DMS79 (cell line): Measurements from ENCODE around the gene SORT1.
"Not testable (repeated sequence)": the region's sequence is repeated elsewhere in the genome, so short reads cannot be mapped to it uniquely, and the experiment has no call there.

ENCODE experiments used
- DNase-seq: peaks from one replicate; lab custom pipeline; 2025; lab: John Stamatoyannopoulos, UW

The SORT1 gene

DNA sequence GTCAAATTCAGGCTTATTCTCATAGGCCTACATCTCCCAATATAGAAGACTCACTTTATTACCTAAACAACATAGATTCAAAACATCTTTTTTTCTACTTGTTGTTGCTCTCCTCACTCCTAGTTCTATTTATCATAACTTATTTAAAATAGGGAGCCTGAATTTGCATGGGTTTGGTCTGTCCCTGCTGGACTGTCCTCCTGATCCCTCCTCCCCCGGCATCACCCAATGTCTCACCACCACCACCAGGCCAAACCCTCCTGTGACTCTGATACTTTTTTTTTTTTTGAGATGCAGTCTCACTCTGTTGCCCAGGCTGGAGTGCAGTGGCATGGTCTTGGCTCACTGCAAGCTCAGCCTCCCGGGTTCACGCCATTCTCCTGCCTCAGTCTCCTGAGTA lies 59.1 kb downstream of the SORT1 start:
- DNase-seq = no peak

DNA sequence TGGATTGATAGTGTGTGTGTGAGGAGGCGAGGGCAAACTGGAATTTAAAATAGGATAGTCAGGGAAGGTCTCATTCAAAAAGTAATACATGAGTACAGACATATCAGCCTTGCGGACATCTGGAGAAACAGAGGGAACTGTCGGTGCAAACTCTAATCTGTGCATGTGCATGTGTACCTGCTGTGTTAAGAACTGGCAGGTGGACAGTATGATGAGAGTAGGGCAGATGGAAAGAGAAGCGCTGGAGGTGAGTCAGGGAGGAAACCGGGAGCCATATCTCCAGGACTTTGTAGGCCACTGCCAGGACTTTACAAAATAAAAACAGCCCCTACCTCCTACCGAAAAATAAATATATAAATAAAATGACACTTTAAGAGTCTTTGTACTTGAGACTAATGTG lies 59.6 kb downstream of the SORT1 start:
- DNase-seq = no peak

DNA sequence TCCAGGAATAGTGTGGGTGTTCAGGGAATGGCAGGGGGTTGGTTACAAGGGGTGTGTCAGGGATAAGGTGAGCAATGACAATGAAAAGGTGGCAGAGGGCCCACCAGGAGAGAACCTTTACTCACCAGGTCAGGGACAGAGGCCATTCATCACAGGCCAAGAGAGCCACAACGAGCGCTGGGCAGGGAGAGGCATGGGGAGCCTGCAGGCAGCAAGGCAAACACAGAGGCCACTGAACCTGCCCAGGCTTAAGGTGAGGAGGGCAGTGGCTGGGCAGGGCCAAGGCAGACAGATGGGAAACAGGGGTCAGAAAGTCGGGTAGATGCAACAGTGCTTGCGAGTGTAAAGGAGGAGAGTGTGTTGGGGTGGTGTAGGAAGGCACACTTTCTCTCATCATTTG lies 62.6 kb downstream of the SORT1 start:
- no peak for DNase-seq

DNA sequence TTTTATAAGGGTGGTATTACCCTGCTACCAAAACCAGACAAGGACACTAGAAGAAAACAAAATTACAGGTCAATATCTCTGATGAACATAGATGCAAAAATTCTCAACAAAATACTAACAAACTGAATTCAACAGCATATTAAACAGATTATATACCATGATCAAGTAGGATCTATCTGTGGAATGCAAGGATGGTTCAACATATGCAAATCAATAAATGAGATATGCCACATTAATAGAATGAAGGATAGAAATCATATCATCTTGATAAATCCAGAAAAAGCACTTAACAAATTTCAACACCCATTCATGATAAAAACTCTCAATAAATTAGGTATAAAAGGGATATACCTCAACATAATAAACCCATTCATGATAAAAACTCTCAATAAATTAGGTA lies 66.6 kb downstream of the SORT1 start:
- DNase-seq = no peak

DNA sequence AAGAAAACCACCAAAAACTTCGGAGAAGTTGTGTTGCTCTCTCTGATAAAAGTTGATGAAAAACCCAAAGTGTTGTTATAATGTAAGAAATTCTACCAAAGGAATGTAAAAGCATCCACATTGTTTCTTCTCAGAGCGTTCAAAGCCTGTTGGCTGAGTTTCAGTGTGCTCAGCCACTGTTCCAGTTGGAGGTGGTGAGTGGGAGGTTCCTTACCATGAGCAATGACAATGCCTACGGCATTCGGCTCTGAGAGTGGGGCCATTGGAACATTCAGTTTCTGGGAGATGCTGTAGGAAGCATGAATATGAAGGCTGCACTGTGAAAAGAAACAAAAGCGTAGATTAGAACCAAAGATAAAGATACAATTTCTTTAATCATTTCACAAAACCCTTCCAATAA lies 70.4 kb downstream of the SORT1 start:
- DNase-seq = no peak

DNA sequence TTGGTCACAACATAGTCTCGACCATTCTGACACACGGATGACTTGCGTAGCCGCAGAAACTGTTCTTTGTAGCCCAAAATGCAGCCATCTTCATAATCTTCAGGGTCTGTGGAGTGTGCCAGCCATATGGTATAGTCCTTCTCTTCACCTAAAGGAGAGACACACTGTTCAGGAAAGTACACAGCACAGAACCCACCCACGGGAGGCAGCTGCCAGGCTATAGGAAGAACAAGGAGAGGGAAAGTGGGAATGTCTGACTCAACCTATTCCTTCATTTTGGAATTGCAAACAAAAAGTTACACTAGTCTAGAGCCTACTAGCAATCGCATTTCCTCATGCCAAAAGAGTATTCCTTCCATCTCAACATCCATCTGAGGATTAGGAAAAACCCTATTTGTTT lies 74.7 kb downstream of the SORT1 start:
- no peak for DNase-seq

DNA sequence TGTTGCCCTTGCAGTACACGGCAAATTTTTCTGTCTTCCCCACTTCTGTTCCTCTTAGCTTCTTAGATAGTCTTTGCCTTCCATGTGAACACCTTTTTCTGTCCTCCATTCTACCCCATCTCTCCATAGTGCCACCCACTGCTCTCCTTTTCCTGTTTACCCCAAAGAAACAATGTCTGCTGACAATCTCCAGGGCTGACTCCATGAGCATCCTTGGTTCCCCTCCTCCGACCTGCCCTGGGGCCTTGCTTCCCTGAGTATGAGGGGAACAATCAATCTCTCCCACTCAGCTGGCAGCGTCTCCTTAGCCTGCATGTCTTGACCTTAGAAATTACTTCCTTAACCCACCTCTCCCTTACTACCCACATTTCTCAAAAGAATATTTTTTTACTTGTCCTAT lies 78.6 kb downstream of the SORT1 start:
- DNase-seq = no peak

DNA sequence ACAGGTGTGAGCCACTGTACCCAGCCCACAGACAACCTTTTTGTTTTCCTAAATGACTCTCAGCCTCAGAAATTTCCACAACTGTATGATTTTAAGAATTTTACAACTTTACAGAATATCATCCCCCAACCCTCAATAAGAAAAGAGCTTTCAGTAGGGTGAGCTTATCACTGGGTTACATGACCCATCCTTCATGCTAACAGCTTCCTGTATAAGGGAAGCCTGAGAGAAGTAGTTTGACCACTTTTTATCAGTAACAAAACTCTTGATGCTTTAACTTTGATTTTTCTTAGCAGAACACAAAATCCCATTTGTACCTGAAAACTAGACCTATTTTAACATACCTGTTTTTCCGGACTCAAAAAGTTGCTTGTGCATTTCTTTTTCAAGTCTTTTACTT lies 81.2 kb downstream of the SORT1 start:
- no peak for DNase-seq

DNA sequence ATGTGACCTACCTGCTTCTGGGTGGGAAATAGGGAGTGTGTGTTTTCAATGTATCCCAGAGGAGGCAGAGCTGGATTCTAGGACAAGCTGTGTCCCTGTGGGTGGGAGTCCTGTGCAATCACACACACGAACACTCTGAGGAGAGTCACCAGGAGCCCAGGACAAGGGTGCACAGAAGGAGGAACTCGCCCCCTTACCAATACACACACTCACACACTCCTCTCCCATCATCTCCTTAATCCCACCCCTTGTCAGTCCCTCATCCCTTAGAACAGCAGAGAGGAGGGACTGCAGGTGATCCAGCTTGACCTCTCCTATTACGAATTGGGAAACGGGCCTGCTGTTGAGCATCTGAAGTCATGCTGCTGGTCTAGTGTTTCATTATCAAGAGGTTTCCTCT lies 82.4 kb downstream of the SORT1 start:
- no peak for DNase-seq

DNA sequence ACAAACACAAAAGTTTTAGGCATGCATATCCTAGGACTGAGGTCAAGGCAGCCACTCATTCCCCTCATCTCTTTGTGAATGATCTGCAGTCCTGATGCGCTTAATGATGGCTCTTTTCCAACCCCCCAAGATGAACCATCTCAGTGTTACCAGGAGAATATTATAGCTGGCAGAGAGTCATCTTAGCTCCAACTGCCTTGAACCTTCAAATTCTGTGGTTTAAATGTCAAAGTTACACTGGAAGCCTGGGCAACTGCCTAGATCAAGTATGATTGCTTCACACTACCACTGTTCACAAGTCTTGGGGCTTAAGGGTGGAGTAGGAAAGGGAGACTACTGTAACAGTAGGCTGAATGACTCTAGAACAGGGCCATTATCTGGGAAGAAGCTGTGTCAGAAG lies 82.9 kb downstream of the SORT1 start:
- no peak for DNase-seq

DNA sequence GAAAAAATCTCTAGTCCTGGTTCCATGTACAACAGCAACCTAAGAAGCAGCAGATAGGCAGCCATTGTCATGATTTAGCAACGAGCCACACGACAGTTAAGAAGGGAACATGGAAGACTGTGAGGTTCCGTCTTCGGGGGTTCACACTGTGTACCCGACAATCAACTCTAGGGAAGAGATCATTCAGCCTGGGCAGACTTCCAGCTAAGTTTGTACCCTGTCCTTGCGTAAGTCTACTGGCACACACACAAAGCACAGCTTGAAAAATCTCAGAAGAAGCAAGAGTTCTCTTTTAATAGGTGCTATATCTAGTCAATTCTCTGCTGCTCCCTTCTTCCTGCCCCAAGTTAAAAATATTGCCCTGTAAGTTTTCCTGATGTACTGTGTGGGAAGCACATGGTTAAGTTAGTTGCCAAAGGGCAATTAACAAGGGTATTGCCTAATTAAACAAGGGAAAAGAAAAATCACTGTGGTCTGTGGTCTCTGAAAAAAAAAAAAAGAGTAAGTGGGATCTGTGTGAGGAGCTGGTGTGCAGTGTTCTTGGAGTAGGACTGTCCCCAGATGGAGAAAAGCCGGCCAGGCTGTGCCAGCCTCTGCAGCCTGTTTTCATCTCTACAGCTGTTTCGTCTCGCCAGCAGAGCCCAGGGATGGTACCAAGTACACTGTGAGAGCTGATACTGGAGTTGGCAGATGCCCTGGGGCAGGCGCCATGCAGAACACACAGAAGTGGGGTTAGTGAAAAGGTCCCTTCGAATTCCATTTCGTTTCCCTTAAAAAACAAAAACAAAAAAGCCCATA lies 84.5 kb downstream of the SORT1 start:
- no peak for DNase-seq

DNA sequence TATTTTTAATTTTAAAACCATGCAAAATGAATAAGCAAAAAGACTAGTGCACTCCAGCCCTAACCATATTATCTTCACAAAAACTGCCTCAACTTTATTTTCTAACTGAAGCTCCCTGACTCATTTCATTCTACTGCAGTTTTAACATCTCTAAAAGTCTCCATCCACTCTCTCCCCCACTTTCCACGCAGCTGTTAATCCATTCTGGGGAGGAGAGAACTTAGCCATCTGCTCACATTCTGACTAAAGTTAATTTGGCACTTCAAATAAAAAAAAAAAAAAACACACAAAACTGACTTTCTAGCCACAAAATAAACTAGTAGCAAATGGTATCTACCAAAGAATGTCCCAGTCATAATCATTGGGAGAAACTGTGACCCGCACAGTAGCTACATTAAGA lies 85.5 kb downstream of the SORT1 start:
- DNase-seq = no peak

DNA sequence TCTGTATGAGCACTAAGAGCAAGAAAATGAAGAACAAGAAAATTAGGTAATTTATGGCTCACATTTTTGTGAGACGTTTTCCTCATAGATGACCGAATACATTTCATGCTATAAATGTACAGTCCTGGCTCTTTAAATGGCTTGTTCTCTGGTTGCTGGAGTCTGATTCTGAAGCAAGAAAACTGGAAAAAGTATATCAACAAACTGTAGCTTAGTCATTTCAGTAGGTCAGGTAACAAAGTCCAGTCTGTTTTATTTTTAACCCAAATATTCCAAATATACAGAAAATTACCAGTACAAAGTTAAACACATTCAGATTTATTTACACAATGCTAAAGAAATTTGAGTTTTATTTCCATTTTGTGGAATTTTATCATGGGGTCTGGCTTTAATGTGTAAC lies 88.4 kb downstream of the SORT1 start:
- DNase-seq = no peak

DNA sequence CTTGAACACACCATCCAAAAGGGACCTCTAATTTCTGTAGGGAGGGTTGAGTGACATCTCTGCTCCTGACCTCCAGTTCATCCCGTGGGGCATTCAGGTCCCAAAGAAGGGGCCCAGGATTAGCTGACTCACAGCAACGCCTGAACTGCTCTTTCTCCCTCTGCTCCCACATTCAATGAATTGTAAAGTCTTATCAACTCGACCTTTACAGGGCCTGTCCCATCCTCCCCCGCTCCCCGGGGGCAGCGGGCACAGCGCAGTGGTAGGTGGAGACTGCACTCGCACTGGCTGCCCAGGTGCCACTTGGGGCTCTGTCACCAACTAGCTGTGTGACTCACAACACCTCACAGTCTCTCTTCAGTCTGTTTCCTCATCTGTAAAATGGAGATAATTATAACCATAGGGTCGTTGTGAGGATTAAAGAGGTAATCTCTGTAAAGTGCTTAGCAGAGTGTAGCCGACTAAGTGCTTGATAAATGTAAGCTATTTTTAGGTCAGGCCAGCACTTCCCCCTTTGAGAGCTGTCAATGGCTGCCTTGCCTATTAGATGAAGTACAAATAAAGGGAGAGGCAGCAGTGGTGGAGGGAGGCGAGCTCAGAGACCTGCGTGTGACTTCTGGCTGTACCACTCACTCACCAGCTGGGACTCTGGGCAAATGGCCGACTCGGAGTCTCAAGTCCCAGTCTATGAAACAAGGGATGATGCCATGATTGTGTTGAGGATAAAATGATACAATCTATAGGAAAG lies 90.3 kb downstream of the SORT1 start:
- DNase-seq = peak; percentile 32

DNA sequence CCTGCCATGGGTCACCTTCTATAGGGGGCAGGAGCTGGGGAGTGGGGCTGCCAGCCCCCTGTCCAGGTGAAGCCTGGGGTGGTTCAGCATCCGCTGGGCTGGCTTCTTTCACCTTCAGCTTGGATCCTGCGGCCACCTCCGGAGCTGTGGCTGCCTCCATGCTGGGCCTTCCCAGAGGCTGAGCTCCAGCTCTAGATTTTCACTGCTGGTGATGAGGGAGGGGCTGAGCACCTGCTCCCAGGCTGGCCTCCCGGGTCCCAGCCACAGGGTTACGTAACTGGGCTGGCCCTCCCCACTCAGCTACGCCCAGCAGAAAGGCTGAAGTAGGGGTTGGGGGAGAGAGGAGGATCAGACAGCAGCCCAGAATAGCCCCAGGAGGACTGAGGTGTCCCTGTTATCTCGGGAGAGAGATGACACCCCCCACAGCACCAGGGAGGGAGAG lies 90.9 kb downstream of the SORT1 start, which contains the start of gene MYBPHL:
MYBPHL (minus strand) TSS at position 180 of the 442 bp plus-strand sequence; CDS start at position 160, 20 bp downstream.
- DNase-seq = no peak

DNA sequence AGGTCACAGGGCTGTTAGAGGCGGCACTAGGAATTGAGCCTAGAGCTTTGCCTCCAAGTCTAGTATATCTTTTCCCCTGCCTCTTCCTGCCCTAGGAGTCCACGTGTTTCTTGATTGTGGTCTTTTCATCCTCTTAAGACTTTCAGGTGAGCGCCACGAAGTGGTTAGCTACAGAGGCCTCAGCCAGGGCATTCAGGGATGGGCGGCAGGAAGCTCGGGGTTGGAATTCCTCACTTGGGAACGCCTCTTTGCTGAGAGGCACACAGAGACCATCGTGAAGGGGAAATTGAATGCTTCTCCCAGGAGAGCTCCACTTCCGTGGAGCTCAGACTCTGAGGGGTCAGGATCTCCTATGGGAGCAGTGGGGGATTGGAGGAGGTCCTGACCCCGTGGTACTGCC lies 91.7 kb downstream of the SORT1 start:
- not testable (repeated sequence) for DNase-seq

DNA sequence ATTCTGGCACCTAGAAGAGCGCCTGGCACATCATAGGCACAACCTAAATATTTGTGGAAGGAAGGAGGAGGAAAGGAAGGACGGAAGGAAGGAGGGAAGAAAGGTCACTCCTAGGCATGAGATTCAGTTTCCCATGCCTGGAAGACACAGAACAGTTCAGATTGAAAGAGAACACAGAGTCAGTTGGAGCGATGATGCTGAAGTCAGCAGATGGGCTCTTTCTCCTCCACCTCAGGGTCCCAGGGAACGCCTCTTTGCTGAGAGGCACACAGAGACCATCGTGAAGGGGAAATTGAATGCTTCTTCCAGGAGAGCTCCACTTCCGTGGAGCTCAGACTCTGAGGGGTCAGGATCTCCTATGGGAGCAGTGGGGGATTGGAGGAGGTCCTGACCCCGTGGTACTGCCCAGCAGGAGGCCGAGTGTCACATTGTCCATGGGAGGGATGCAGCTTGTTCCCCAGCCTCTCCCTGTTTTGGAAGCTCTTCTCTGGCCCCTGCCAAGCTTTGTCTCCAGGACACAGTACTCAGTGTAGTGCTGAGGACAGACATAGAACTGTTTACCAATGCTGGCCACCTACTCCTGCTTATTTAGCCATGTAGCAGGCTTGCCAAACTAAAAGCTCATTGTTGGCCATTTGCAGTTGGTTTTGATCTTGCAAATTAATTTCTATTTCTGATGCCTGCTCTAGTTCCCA lies 93.3 kb downstream of the SORT1 start:
- no peak for DNase-seq

DNA sequence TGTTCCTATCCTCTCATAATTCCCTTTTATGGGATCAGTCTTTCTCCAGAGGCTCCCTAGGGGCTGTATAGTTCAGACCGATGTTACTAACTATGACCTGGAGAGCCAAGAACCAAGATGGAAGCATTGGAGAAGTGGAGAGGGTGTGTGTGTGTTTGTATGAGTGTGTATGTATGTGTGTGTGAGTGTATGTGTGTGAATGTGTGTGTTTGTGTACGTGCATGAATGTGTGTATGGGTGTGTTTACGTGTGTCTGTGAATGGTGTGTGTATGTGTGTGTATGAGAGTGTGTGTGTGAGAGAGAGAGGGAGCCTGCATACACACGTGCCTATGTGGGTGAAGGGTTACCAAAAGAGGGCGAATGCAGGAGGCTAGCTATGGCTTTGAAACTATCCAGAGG lies 95.8 kb downstream of the SORT1 start:
- no peak for DNase-seq

DNA sequence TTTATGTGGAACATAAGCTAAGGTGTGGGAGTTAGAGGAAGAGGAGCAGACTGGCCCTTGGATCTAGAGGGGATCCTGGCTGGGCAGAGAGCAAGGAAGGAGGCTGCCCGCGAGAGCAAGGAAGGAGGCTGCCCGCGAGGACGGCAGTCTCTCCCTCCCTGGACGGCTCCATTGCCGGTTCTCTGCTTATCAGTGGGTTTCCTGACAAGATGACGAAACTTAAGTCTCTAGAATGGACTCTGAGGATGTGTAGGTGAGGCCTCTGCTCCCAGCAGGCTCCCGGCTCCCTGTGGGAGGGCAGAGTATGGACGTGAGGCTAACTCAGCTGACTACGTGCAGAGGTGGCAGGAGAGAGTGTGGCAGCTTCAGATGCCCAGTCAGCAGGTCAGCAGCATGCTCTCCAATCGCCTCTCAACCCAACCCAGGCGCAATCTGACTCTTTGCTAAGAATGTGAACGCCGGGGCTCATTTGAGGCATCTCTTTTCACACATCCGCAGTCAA lies 97.0 kb downstream of the SORT1 start:
- no peak for DNase-seq

DNA sequence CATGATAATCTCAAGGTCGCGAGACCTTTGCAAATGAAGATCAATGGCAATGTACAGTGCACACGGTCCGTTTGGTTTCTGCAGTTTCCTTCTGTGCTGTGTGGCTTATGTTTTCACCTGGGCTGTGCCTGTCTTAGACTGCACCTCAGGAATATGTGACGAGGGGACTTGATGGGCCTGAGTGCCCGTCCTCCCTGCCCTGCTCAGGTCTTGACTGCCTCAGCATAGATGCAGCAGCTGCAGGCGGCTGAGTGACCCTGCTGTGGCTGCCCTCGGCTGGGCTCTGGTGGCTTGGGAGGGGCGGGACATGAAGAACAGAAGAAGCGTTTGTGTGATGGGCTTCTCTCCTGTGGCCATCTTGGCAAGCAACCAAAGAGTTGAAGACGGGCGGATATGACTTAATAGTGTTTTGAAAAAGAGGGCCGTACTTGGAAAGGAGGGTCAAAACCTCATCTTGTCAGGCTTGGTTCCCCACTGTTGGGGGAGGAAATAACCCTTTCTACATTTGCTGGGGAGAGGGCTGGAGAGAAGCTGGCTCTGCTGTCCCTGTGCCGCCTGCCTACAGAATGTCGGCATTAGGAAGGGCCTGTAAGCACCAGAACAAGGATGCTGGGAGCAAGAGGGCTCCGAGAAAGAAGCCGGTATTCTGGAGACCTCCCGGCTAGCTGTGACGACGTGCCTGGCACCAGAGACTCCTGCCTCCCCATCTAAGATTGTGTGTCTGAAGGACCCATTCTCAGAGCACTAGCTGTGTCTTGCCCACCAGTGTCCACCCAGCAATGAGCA lies 98.0 kb downstream of the SORT1 start:
- no peak for DNase-seq

DNA sequence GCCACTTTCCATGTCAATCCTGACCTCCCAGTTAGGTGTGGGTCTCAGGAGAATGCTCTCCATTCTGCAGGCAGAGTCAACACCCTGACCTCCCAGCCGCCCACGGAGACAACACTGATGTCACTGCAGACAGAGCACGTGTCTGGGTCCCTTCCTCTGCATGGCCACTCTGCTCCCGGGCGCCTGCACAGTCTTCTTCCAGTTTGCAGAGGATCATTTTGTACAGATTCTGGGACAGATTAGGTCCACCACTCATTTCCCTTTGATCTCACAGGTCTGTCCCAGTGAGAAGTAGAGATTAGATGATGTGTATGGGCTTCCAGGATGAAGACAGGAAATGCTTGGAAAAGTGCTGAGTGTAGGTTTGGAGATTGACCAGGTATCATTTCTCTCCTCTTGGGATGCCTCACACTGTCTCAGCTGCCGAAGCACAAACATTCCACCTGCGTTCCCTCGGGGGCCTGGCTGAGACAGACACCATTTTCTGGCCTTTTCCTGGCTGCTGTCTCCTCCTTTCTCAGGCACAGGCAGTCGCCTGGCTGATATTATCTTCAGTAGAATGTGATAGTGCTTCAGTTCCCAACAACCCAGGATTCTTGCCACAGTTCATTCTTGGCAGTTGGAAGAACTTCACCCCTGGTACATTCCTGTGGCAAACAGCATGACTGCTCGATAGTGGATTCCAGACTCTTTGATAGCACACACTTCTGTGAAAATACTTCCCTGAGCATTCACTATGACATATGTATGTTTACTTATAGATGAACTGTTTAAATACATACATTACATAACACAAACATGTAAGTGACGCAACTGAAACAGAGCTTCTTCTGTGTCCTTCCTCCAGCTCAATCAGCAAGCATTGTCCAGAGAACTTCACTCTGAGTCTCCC lies 98.8 kb downstream of the SORT1 start:
- no peak for DNase-seq
